OCI-LY7 (cell line): ENCODE data around the gene TBX21. TPM values are rescaled to one million over a fixed set of nuclear protein-coding genes. Genes with fewer than 3 reads are reported as not detected.

ENCODE experiments used
- BruUV-seq: library from RNA; stranded (reverse); fragments of 400-500 nt; replicated peaks from 2 replicates; lab custom pipeline; 2021; lab: Mats Ljungman, UMichigan
- CTCF ChIA-PET: fragments of 300-600 bp; sonication (Branson Sonifier 250); formaldehyde crosslinking; loops from one replicate; lab custom pipeline; 2022; ENCODE audit warnings: antibody characterized with exemption; ENCODE audit not compliant: unreplicated experiment; lab: Charles Lee
- POLR2A ChIA-PET: fragments of 300-600 bp; sonication (Branson Sonifier 250); formaldehyde crosslinking; loops from one replicate; lab custom pipeline; 2022; ENCODE audit warnings: antibody characterized with exemption; lab: Charles Lee
- DNase-seq: peaks from one replicate; pipeline ENCODE4 v3.0.0-alpha.2; 2015; ENCODE audit warnings: low spot score
- H2AFZ ChIP-seq: fragments of 200-600 bp; sonication (generic), shearing (Covaris generic); 2 replicates; pipeline ENCODE4 v1.6.1; 2014; ENCODE audit warnings: mild to moderate bottlenecking, antibody characterized with exemption, low read length, moderate library complexity
- H3K27ac ChIP-seq: fragments of 200-600 bp; sonication (generic); 2 replicates; pipeline ENCODE4 v1.5.1; 2014; ENCODE audit warnings: mixed run types, low read depth, mild to moderate bottlenecking, moderate library complexity, low read length, inconsistent platforms; ENCODE audit not compliant: poor library complexity, severe bottlenecking
- H3K36me3 ChIP-seq: fragments of 200-600 bp; sonication (generic); 2 replicates; pipeline ENCODE4 v1.6.1; 2014; ENCODE audit warnings: mild to moderate bottlenecking, antibody characterized with exemption, low read length, moderate library complexity, mixed read lengths; ENCODE audit not compliant: insufficient read depth
- H3K4me1 ChIP-seq: fragments of 200-600 bp; sonication (generic); 2 replicates; pipeline ENCODE4 v1.5.1; 2014; ENCODE audit warnings: mild to moderate bottlenecking, low read length; ENCODE audit not compliant: insufficient read depth, poor library complexity, severe bottlenecking
- H3K4me2 ChIP-seq: fragments of 200-600 bp; sonication (generic); 2 replicates; pipeline ENCODE4 v1.6.1; 2014; ENCODE audit warnings: mild to moderate bottlenecking, low read length
- H3K4me3 ChIP-seq: fragments of 200-600 bp; sonication (generic); 2 replicates; pipeline ENCODE4 v1.5.1; 2014; ENCODE audit warnings: mild to moderate bottlenecking, low read depth, low read length; ENCODE audit not compliant: poor library complexity, severe bottlenecking
- H3K79me2 ChIP-seq: fragments of 200-600 bp; sonication (generic); 2 replicates; pipeline ENCODE4 v1.6.1; 2016; ENCODE audit warnings: low read depth, mild to moderate bottlenecking, low read length, moderate library complexity, mixed read lengths; ENCODE audit not compliant: insufficient read depth
- H3K9me2 ChIP-seq: fragments of 200-600 bp; sonication (generic); 2 replicates; pipeline ENCODE4 v1.6.1; 2016; ENCODE audit warnings: mild to moderate bottlenecking, low read length, mixed read lengths; ENCODE audit not compliant: insufficient read depth
- H3K9me3 ChIP-seq: fragments of 200-600 bp; sonication (generic); 2 replicates; pipeline ENCODE4 v1.6.1; 2014; ENCODE audit warnings: mild to moderate bottlenecking, mixed run types, low read length, mixed read lengths
- H4K20me1 ChIP-seq: fragments of 200-600 bp; sonication (generic); 2 replicates; pipeline ENCODE4 v1.6.1; 2014; ENCODE audit warnings: mild to moderate bottlenecking, antibody characterized with exemption, low read length, moderate library complexity, mixed read lengths; ENCODE audit not compliant: insufficient read depth
- EZH2phosphoT487 ChIP-seq: fragments of 200-600 bp; sonication (generic); IDR thresholded peaks from 2 replicates; pipeline ENCODE4 v1.6.1; 2018; ENCODE audit warnings: low read depth, borderline replicate concordance, mild to moderate bottlenecking, mixed run types, antibody characterized with exemption, low read length, moderate library complexity, mixed read lengths
- intact Hi-C: fragments of 100-400 bp; cut with micrococcal nuclease; formaldehyde crosslinking; loops from one replicate; pipeline ENCODE4 v1.10.0; 2022; ENCODE audit not compliant: unreplicated experiment
- total RNA-seq, 2 experiments: library from RNA; depleted of rRNA in 1 of 2; stranded (reverse); fragments of >200 nt in 1 of 2; shearing (Covaris generic) in 1 of 2; gene quantifications; 2 replicates each; pipeline ENCODE4 v1.2.3, GENCODE V29; 2014 to 2022
- TF ChIP-seq, protein P1 (sequence below): fragments of 200-600 bp; sonication (generic); conservative IDR thresholded peaks from 2 replicates; pipeline ENCODE4 v1.5.1; 2014; ENCODE audit warnings: mild to moderate bottlenecking, antibody characterized with exemption, low read length, moderate library complexity, mixed read lengths

Gene TBX21
- total RNA-seq, 2 experiments from 2014 or later: not detected

DNA sequence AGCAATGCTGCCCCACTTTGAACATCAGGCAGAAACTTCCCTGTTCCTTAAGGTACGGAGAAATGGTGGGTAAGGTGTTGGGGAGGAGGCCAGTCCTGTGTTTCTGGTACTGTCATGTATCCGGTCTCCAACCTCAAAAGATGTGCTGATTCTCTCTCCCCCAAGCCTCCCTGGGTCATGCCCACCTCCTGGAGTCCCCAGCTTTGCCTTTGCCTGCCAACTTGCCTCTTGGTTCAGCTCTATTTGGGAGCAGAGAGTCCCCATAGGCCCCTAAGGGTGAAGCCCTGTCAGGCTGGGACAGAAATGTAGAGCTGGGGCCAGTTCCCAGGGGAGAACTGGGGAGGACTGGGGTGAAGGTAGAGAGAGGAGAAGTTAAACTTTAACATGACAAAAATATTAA, 1.6 kb upstream of the TBX21 start:
- Histone ChIP-seq H3K36me3 (no peaks in the 10 kb centered on the region), H3K4me3 (no peak overlapping the region), H3K4me2 (no peak overlapping the region), H3K9me3 (no peaks in the 10 kb centered on the region), H3K79me2 (no peaks in the 10 kb centered on the region), H4K20me1 (no peaks in the 10 kb centered on the region; the same call in 1 of the 2 replicates), H3K9me2 (no peaks in the 10 kb centered on the region), H3K27ac (no peak overlapping the region), H3K4me1 (no peaks in the 10 kb centered on the region), H2AFZ (no peak overlapping the region)
- DNase-seq: no peak
- TF ChIP-seq, protein P1, sequence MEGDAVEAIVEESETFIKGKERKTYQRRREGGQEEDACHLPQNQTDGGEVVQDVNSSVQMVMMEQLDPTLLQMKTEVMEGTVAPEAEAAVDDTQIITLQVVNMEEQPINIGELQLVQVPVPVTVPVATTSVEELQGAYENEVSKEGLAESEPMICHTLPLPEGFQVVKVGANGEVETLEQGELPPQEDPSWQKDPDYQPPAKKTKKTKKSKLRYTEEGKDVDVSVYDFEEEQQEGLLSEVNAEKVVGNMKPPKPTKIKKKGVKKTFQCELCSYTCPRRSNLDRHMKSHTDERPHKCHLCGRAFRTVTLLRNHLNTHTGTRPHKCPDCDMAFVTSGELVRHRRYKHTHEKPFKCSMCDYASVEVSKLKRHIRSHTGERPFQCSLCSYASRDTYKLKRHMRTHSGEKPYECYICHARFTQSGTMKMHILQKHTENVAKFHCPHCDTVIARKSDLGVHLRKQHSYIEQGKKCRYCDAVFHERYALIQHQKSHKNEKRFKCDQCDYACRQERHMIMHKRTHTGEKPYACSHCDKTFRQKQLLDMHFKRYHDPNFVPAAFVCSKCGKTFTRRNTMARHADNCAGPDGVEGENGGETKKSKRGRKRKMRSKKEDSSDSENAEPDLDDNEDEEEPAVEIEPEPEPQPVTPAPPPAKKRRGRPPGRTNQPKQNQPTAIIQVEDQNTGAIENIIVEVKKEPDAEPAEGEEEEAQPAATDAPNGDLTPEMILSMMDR: no peak
- TF ChIP-seq EZH2phosphoT487: no peak
- ChIA-PET POLR2A (no interaction called here), CTCF (no interaction called here)
- intact Hi-C loops: no loop called here
- no TSS peak for BruUV-seq

DNA sequence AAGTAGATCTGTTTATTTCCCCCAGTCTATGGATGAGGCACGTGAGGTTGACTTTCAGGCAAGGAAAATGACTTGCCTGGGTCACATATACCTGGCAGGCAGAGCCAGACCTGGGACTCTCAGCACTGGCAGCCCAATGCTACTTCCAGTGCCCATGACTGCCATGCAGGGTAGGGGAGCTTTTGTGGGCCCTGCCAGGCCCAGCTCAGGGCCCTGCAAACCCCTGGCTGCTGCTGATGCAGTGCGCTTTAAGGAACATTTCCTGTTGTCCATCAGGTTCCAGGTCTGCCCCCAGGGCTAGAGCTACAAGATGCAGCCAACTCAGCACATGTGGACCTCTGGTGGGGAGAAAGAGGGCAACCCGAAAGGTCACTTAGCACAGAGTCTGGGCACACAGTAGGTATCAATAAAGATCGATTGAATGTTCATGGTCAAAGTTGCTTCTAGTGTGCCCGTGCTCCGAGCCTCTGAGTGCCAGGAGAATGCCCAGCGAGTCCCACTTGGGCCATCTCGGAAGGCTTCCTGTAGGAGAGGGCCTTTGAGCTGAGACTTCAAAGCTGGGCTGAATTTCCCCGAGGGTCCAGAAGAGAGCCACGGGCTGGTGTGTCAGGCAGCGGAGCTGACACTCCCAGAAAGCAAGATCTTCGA, 513 bp upstream of the TBX21 start:
- 0 out of 2 replicates have a peak overlapping the region, but pooled peaks have one; percentile 20 for H3K4me2 ChIP-seq
- ChIA-PET POLR2A (interaction anchor here (0.5 kb wide), 1 partner anchor 294 kb away, joined by 5 read pairs; no protein-coding TSS in a partner anchor), CTCF (no interaction called here)
- H3K27ac ChIP-seq: no peak overlapping the region
- no peaks in the 10 kb centered on the region for H3K4me1 ChIP-seq
- TF ChIP-seq, protein P1: no peak
- TF ChIP-seq EZH2phosphoT487: no peak
- H2AFZ ChIP-seq: no peak overlapping the region
- no peaks in the 10 kb centered on the region for H3K36me3 ChIP-seq
- BruUV-seq: no TSS peak
- H3K79me2 ChIP-seq: no peaks in the 10 kb centered on the region
- H3K9me3 ChIP-seq: no peaks in the 10 kb centered on the region
- no peak for DNase-seq
- no peaks in the 10 kb centered on the region; the same call in 1 of the 2 replicates for H4K20me1 ChIP-seq
- no peak overlapping the region for H3K4me3 ChIP-seq
- H3K9me2 ChIP-seq: no peaks in the 10 kb centered on the region
- intact Hi-C loops: no loop called here

DNA sequence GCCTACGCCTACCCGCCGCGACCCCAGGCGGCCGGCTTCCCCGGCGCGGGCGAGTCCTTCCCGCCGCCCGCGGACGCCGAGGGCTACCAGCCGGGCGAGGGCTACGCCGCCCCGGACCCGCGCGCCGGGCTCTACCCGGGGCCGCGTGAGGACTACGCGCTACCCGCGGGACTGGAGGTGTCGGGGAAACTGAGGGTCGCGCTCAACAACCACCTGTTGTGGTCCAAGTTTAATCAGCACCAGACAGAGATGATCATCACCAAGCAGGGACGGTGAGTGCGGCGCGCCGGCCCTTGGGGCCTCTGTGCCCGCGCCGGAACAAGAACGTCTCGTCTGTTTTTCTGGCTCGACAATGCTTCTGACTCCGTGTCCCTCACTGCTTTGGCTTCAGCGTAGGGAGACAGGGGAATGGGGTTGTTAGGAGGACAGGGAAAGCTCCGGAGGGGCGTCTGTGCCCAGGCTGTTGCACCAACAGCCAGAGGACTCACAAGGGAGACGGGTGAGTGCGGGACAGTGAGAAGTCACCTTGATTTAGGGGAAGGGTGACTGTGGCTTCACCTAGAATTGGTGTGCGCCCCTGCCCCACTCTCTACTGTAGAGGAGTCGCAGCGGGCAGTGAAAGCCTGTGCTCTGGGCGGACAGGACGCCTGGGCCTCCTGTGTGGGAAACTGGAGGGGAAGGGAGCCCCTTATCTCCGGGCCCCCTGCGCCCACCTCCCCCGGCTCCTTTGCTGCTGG, 806 bp downstream of the TBX21 start:
- intact Hi-C loops: no loop called here
- no peak for TF ChIP-seq EZH2phosphoT487
- Histone ChIP-seq H3K36me3 (no peaks in the 10 kb centered on the region), H3K27ac (no peak overlapping the region), H3K79me2 (no peaks in the 10 kb centered on the region), H3K4me2 (0 out of 2 replicates have a peak overlapping the region, but pooled peaks have one; percentile 20), H3K4me3 (no peak overlapping the region), H2AFZ (no peak overlapping the region), H3K9me2 (no peaks in the 10 kb centered on the region), H3K9me3 (no peaks in the 10 kb centered on the region), H4K20me1 (no peaks in the 10 kb centered on the region), H3K4me1 (no peaks in the 10 kb centered on the region)
- POLR2A ChIA-PET: no interaction called here
- no peak for DNase-seq
- no TSS peak for BruUV-seq
- CTCF ChIA-PET: no interaction called here
